Sigmoid colon (tissue), 7 donors: Measurements from ENCODE around the gene AIPL1. TPM values are rescaled to one million over a fixed set of nuclear protein-coding genes. Genes with fewer than 3 reads are reported as not detected.

Experiments
- DNase-seq: peaks from one replicate; pipeline ENCODE4 v3.0.0-alpha.2; 2019
- H3K27ac ChIP-seq, 4 donors: fragments of 200-600 bp; sonication (generic); one replicate each; pipeline ENCODE4 v1.5.1; 2016 to 2019; ENCODE audit warnings: mild to moderate bottlenecking in 1 of 4
- H3K27me3 ChIP-seq, 3 donors: fragments of 200-600 bp; sonication (generic); one replicate each; pipeline ENCODE4 v1.5.1; 2019; ENCODE audit warnings: mild to moderate bottlenecking in 1 of 3
- H3K36me3 ChIP-seq, 4 donors: fragments of 200-600 bp; sonication (generic); one replicate each; pipeline ENCODE4 v1.5.1; 2016 to 2019
- H3K4me1 ChIP-seq, 4 donors: fragments of 200-600 bp; sonication (generic); one replicate each; pipeline ENCODE4 v1.5.1; 2017 to 2019
- H3K4me3 ChIP-seq, 4 donors: fragments of 200-600 bp; sonication (generic); one replicate each; pipeline ENCODE4 v1.5.1; 2017 to 2019; ENCODE audit warnings: mild to moderate bottlenecking in 2 of 4, moderate library complexity in 1 of 4
- H3K9me3 ChIP-seq, 4 donors: fragments of 200-600 bp in 3 of 4; sonication (generic) in 3 of 4; one replicate each; pipeline versions ENCODE4 v1.5.1 to v1.6.1; 2013 to 2019
- CTCF ChIP-seq, 4 experiments: fragments of 450-650 bp in 3 of 4; fragments of 200-600 bp in 1 of 4; IDR thresholded peaks; one replicate each; pipeline ENCODE4 v1.5.1; 2016 to 2019; ENCODE audit warnings: antibody characterized with exemption in 4 of 4, mild to moderate bottlenecking in 3 of 4, moderate library complexity in 2 of 4
- EP300 ChIP-seq, 4 donors: sonication (generic); formaldehyde crosslinking; IDR thresholded peaks; one replicate each; pipeline ENCODE4 v1.6.1; 2017; ENCODE audit warnings: antibody characterized with exemption in 4 of 4
- POLR2A ChIP-seq, 2 donors: fragments of 450-650 bp; IDR thresholded peaks; one replicate each; pipeline ENCODE4 v1.6.1; 2016; ENCODE audit warnings: antibody characterized with exemption in 2 of 2, mild to moderate bottlenecking in 2 of 2, moderate library complexity in 2 of 2
- POLR2AphosphoS5 ChIP-seq, 4 donors: sonication (generic); formaldehyde crosslinking; IDR thresholded peaks; one replicate each; pipeline ENCODE4 v1.6.1; 2017; ENCODE audit warnings: antibody characterized with exemption in 4 of 4
- WGBS, 2 donors: extraction: QIAGEN DNeasy Blood & Tissue Kit; methylation state at CpG; one replicate each; pipeline ENCODE4 v1.1.7; 2013; 5-methylcytosine and 5-hydroxymethylcytosine counted together
- intact Hi-C: fragments of 100-400 bp; cut with DNase I; formaldehyde crosslinking; loops from one replicate; pipeline ENCODE4 v1.15.1; 2023
- polyA plus RNA-seq, 3 donors: library from polyadenylated mRNA; stranded (reverse); fragments of 200-250 nt; gene quantifications; one replicate each; pipeline ENCODE4 v1.2.3, GENCODE V29; 2013
- total RNA-seq, 4 donors: library from RNA; depleted of rRNA; stranded (reverse); fragments of >200 nt; gene quantifications; one replicate each; pipeline ENCODE4 v1.1.0, GENCODE V29; 2016
- donor health status: healthy with polysubstance abuse.
- donor health status: Bipolar disorder and iron deficiency.
- donor health status: healthy.

Gene AIPL1
- total and polyA plus RNA-seq, 7 donors = not detected

DNA sequence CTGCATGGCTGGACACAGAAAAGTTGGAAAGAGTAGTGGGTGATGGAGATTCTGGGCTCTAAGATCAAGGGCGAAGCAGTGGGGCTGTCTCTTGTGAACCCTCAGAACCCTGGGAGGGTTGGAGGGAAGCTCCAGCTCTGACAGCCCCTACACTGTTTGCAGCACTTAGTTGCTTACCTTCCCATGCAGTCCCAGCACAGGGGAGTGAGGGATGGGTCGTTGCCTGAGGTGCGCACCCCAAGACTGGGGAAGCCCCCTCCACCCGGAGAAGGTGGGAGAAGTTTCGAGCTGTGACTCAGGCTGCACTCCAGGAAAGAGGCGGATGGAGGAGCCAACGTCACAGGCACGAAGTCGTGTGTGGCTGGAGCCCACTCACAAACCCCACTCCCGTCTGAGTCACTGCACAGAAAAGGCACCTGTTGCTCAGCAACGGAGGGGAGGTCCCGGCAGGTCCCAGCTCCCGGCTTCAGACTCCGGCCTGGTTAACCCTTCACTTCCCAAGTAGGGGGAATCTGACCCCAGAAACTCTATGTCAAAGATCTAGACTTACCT lies 60.1 kb downstream of the AIPL1 start:
- no peak for DNase-seq
- 6 to 8% methylated on average over 14 of the region's 14 CpGs for WGBS, 2 donors
- Histone ChIP-seq H3K36me3 (no peaks in the 10 kb centered on the region), H3K4me3 (no peak overlapping the region), H3K9me3 (peaks cover 0 to 5% (median 0%) of the 10 kb centered on the region in 4 donors), H3K27ac (no peak overlapping the region), H3K4me1 (no peaks in the 10 kb centered on the region), H3K27me3 (peaks cover 0 to 6% (median 0%) of the 10 kb centered on the region in 3 donors)
- TF ChIP-seq CTCF (IDR thresholded peaks at IDR 0.05) (no peak), POLR2A (IDR thresholded peaks at IDR 0.05) (no peak), POLR2AphosphoS5 (IDR thresholded peaks at IDR 0.05) (no peak), EP300 (IDR thresholded peaks at IDR 0.05) (no peak)
- intact Hi-C loops = no loop called here

- intact Hi-C loops = no loop called here
- Histone ChIP-seq H3K9me3 (peaks cover 0 to 5% (median 0%) of the 10 kb centered on the region in 4 donors), H3K27ac (no peak overlapping the region), H3K4me1 (no peaks in the 10 kb centered on the region), H3K36me3 (no peaks in the 10 kb centered on the region), H3K27me3 (peaks cover 0 to 6% (median 0%) of the 10 kb centered on the region in 3 donors), H3K4me3 (no peak overlapping the region)
- TF ChIP-seq CTCF (IDR thresholded peaks at IDR 0.05) (no peak), EP300 (IDR thresholded peaks at IDR 0.05) (no peak), POLR2AphosphoS5 (IDR thresholded peaks at IDR 0.05) (no peak), POLR2A (IDR thresholded peaks at IDR 0.05) (no peak)
- 1 to 4% methylated on average over 2 of the region's 2 CpGs for WGBS, 2 donors
- DNase-seq = no peak
Observed at GRCh38 chr17:6374271-6374691, 60.6 kb downstream of the AIPL1 start.

Other genes with a start within 250 kb of the AIPL1 start
- not detected for gene PIMREG, start 9.3 kb upstream of the AIPL1 start, total RNA-seq
- gene PIMREG, start 9.3 kb upstream of the AIPL1 start, polyA plus RNA-seq = 1 to 10 TPM in 2 of 3 donors, not detected in 1; 2.5 to 7.8 TPM
- 10 to 100 TPM in 1 of 4 donors, 1 to 10 TPM in 3; 4.3 to 13.6 (median 8.0) TPM for gene PITPNM3, start 121.4 kb upstream of the AIPL1 start, total RNA-seq
- gene PITPNM3, start 121.4 kb upstream of the AIPL1 start, polyA plus RNA-seq = 1 to 10 TPM; 3.6 to 5.7 (median 4.6) TPM
- 10 to 100 TPM; 14.1 to 18.3 (median 14.5) TPM for gene KIAA0753, start 205.6 kb upstream of the AIPL1 start, total RNA-seq
- gene KIAA0753, start 205.6 kb upstream of the AIPL1 start, polyA plus RNA-seq = 1 to 10 TPM; 3.6 to 8.1 (median 3.9) TPM
- 100 to 1,000 TPM in 3 of 4 donors, 10 to 100 TPM in 1; 37.3 to 152 (median 120) TPM for gene TXNDC17, start 205.9 kb upstream of the AIPL1 start, total RNA-seq
- 100 to 1,000 TPM; 296 to 703 (median 532) TPM for gene TXNDC17, start 205.9 kb upstream of the AIPL1 start, polyA plus RNA-seq
- gene MED31, start 216.5 kb upstream of the AIPL1 start, total RNA-seq = 1 to 10 TPM; 2.0 to 8.6 (median 7.1) TPM
- 10 to 100 TPM in 2 of 3 donors, 1 to 10 TPM in 1; 9.6 to 24.0 (median 11.5) TPM for gene MED31, start 216.5 kb upstream of the AIPL1 start, polyA plus RNA-seq
- 1 to 10 TPM in 3 of 4 donors, under 1 TPM in 1; 0.81 to 2.8 (median 1.7) TPM for gene C17orf100, start 216.6 kb upstream of the AIPL1 start, total RNA-seq
- gene C17orf100, start 216.6 kb upstream of the AIPL1 start, polyA plus RNA-seq = 1 to 10 TPM; 2.1 to 4.2 (median 2.1) TPM